ENCODE results near the gene ARMC7.

DNA sequence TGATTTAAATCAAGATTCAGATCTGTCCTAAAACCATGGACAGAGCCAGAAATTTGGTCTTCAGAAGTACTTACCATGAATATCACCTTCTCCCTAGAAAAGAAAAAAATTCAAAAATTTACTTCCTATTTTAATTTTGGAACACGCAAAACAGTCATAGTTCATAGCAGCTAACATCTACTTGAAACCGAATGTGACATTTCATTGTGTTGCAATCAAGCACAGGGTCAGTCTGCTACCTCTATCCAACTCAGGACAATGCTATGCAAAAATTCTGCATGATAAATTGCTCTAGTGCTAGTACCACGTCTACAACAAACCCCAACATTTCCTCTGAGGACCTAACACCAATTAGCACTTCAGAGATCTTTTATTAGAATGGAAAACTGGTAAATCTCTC is 36.8 kb downstream of the ARMC7 start:
- TF ChIP-seq, protein P1, sequence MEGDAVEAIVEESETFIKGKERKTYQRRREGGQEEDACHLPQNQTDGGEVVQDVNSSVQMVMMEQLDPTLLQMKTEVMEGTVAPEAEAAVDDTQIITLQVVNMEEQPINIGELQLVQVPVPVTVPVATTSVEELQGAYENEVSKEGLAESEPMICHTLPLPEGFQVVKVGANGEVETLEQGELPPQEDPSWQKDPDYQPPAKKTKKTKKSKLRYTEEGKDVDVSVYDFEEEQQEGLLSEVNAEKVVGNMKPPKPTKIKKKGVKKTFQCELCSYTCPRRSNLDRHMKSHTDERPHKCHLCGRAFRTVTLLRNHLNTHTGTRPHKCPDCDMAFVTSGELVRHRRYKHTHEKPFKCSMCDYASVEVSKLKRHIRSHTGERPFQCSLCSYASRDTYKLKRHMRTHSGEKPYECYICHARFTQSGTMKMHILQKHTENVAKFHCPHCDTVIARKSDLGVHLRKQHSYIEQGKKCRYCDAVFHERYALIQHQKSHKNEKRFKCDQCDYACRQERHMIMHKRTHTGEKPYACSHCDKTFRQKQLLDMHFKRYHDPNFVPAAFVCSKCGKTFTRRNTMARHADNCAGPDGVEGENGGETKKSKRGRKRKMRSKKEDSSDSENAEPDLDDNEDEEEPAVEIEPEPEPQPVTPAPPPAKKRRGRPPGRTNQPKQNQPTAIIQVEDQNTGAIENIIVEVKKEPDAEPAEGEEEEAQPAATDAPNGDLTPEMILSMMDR (IDR thresholded peaks at IDR 0.05): no peak
- TF ChIP-seq POLR2A (IDR thresholded peaks at IDR 0.05): no peak
